Liver (tissue), 3 donors: ENCODE measurements around the gene NOC2L.

Experiments used
- EGR1 ChIP-seq, 2 donors: IDR thresholded peaks; 2 replicates each; pipeline ENCODE4 v1.6.1; 2016 to 2018; ENCODE audit warnings: antibody characterized with exemption in 2 of 2, low read depth in 2 of 2
- GABPA ChIP-seq, 2 donors: IDR thresholded peaks in 1 of 2; conservative IDR thresholded peaks in 1 of 2; 2 replicates each; pipeline ENCODE4 v1.6.1; 2016; ENCODE audit warnings: antibody characterized with exemption in 2 of 2, mild to moderate bottlenecking in 1 of 2, moderate library complexity in 1 of 2
- SP1 ChIP-seq: IDR thresholded peaks from 2 replicates; pipeline ENCODE4 v1.6.1; 2018; ENCODE audit warnings: antibody characterized with exemption, mild to moderate bottlenecking
- TAF1 ChIP-seq: conservative IDR thresholded peaks from 2 replicates; pipeline ENCODE4 v1.6.1; 2016; ENCODE audit warnings: antibody characterized with exemption, mild to moderate bottlenecking
- TF ChIP-seq, protein P1 (sequence below): fragments of 150-350 bp; IDR thresholded peaks from 2 replicates; pipeline ENCODE4 v1.5.1; 2017; ENCODE audit warnings: improper control_type of control experiment, low read depth, low read length; ENCODE audit not compliant: missing input control
- TF ChIP-seq, protein P2 (sequence below): IDR thresholded peaks from 2 replicates; pipeline ENCODE4 v1.6.1; 2016; ENCODE audit warnings: antibody characterized with exemption
- TF ChIP-seq, protein P3 (sequence below): IDR thresholded peaks from 2 replicates; pipeline ENCODE4 v1.6.1; 2016; ENCODE audit warnings: antibody characterized with exemption
- donor health status: healthy.
- donor health status: healthy.

DNA sequence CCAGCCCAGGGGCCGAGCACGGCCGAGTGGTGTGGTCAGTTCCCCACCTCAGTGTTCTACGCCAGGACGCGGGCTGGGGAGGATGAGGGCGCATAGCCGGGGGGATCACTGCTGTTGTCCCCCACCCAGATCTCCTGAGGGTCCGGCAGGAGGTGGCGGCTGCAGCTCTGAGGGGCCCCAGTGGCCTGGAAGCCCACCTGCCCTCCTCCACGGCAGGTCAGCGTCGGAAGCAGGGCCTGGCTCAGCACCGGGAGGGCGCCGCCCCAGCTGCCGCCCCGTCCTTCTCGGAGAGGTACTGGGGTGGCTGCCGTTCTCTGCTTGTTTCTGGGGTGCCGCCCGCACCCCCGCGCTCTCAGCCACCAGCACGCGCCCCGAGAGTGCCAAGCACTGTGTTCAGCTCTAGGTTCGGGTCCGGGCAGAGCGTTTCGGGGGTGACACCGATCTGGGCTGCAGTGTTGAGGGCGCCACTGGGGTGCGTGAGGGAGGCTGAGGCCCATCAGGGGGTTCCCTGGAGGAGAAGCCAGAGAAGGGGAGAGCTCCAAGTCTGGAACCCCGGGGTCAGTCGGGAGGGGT, 18.0 kb downstream of the NOC2L start:
- TF ChIP-seq, protein P1, sequence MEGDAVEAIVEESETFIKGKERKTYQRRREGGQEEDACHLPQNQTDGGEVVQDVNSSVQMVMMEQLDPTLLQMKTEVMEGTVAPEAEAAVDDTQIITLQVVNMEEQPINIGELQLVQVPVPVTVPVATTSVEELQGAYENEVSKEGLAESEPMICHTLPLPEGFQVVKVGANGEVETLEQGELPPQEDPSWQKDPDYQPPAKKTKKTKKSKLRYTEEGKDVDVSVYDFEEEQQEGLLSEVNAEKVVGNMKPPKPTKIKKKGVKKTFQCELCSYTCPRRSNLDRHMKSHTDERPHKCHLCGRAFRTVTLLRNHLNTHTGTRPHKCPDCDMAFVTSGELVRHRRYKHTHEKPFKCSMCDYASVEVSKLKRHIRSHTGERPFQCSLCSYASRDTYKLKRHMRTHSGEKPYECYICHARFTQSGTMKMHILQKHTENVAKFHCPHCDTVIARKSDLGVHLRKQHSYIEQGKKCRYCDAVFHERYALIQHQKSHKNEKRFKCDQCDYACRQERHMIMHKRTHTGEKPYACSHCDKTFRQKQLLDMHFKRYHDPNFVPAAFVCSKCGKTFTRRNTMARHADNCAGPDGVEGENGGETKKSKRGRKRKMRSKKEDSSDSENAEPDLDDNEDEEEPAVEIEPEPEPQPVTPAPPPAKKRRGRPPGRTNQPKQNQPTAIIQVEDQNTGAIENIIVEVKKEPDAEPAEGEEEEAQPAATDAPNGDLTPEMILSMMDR: no peak
- TF ChIP-seq TAF1 (no peak), EGR1 (IDR thresholded peaks at IDR 0.05; ENCODE audit: low read depth in 2 of 2) (no peak), SP1 (no peak), GABPA (IDR thresholded peaks at IDR 0.05 in 1 of 2, conservative IDR thresholded peaks at IDR 0.05 in 1 of 2) (no peak)
- TF ChIP-seq, protein P2, sequence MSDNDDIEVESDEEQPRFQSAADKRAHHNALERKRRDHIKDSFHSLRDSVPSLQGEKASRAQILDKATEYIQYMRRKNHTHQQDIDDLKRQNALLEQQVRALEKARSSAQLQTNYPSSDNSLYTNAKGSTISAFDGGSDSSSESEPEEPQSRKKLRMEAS: no peak
- TF ChIP-seq, protein P3, sequence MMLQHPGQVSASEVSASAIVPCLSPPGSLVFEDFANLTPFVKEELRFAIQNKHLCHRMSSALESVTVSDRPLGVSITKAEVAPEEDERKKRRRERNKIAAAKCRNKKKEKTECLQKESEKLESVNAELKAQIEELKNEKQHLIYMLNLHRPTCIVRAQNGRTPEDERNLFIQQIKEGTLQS: no peak
